HG03342 (cell line): ENCODE measurements around the gene TIMP4.

Source experiments
- ATAC-seq: cut with Tn5 transposase; IDR thresholded peaks from one replicate; pipeline ENCODE4 v1.9.1; 2021; ENCODE audit warnings: mild to moderate bottlenecking, moderate library complexity; ENCODE audit not compliant: unreplicated experiment

Gene TIMP4

DNA sequence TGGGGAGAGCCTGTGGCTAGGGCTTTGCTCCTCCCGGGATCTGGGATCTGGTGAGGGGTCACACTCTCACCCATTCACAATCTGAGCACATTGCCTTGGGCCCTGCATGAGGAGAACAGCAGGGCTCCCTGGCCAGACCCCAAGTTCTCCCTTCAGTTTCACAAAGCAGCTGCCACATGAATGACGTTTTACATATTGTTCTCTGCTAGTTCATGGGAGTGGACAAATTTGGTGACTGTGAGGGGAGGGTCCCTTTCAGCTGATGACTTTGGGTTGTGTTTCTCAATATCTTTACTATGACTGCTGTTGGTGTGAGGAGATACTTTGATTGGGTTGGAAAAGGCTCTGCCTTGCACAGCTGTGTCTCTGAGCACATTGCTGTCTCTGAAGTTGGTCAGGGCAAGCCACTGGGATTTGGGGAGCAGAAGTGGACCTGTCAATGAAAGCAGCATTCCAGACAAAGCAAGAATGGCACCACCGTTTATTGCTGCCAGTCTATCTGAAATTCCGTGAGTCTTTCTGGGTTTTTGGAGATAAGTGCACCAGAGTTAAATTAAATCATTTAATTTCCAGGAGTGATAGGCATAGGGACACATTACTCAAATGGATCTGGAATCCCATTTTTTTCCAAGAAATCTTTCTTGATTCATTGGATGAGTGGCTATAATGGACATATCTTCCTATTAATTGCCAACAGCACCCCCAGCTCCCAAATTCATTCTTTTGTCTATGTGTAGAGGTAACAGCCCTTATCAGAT, 10.3 kb downstream of the TIMP4 start:
- ATAC-seq, result no peak

DNA sequence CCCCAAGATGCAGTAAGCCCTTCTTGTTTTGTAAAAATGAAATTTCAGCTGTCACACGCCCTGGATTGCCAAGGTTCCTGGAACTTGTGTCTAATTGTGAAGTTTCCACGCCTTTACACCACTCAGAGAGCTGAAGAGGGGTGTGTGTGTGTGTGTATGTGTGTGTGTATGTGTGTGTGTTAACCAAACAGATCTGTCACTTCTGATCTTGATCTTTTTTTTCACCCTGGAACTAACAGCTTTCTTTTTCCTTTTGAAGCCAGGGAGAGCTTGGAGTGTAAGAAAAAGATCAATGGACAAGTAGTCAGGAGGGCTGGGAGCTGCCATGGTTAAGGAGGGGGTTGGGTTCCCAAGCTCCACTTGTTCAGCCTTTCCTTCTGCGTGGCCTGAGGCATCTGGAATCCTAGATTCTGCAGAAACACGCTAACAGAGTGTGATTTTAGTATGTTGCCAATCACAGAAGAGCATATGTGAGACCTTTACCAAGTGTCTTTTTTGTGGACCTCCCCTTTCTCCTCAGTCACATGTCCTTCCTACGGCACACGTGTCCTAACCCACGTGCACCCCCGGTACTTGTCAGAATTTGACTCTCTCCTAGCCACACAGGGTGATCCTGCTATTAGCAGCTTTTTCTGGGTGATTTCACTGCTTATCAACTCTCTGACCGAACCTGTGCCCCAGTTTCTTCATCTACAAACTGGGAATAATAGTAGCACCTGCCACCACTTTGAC, 11.5 kb downstream of the TIMP4 start:
- ATAC-seq, result no peak

DNA sequence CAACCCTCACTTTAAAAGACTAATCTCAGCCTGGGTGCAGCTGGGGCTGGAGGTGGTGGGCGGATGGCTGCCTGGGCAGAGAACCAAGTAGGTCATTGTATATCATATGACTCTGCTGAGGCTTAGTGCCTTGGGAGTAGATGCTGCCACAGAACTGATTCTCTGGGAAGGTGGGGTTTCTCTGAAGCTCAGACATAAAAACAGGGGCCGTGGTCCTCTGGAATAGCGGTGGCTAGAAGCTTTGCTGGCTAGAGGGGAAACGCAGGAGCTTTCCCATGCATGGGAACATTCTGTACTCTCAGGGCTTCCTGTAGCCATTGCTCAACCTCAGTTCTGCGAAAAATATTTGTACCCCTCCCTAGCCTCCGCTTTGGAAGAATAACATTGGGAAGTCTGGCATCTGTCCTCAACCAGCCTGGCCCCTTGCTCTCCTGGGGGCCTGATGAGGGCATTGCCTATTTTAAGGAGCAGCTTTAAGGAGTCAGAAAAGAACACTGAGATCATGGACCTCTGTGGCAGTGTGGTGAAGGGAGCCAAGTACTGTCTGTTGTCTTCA, 14.7 kb downstream of the TIMP4 start:
- ATAC-seq, result no peak

DNA sequence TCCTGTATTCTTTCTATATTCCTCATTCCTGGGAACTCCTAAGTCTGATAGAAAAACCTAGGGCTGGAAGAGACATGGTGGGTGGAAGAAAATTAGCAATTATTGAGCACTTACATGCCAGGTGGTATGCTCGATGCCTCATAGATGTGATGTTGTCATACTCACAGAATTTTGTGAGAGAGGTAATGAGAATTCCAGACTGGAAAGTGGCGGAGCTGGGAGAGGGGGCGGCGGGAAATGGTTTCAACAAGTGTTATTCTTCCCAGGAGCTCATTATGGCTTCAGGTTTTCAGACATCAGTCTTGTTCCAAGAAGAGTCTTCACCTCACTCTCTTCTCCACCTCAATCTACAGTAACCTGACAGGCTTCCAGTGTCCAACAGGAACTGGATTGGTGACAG, 16.2 kb downstream of the TIMP4 start:
- no peak for ATAC-seq

DNA sequence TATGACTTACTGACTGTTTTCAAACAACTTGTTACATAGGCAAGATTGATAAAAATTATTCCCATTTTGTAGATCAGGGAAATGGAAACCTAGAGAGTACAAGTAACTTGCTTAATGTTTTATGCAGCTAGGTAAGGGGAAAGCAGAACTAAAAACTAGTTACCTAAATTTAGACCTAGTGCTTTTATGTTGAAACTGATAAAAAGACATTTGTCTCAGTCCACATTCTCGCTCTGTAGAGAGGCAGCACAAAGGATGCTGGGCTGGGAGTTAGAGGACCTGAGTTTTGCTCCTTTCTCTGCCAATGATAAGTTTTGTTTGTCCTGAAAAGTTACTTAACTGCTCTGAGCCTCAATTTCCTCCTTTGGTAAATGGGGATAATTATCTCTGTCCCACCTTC, 17.4 kb downstream of the TIMP4 start:
- ATAC-seq, result no peak

DNA sequence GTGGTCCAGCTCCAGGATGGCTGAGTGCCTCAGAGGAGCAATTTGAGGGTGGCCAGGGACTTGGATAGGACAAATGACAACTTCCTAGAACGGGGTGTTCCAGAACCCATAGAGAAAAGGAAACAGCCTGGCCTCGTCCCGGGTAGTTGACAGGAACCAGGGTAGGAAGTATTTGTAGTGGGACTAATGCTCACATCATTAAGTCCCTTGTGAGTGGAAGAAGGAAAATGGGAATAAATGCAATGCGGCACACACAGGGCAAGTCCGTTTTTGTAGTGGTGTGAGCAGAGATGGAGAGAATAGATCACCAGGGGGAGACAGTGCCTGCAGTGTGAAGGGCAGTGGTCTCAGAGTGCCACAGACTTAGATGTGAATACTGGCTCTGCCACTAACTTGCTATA, 19.6 kb downstream of the TIMP4 start:
- ATAC-seq, result no peak

DNA sequence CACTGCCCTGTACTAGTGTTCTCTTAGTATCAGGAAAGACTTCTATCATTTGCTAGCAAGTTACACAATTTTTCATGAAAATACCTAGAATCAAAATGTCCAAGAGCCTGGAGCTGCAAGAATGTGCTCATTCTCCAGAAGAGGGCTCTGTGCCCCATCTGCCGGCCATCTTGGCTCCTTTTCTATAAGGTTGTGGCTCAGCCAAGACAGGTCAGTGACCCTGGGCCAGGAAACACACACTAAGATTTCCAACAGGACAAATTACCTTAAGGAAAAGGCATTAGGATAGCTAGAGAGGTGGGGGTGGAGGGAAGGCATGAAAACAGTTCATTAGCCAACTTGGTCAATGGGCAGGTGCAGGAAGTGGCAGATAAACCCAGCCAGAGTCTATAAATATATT, 20.7 kb downstream of the TIMP4 start:
- ATAC-seq, result no peak

DNA sequence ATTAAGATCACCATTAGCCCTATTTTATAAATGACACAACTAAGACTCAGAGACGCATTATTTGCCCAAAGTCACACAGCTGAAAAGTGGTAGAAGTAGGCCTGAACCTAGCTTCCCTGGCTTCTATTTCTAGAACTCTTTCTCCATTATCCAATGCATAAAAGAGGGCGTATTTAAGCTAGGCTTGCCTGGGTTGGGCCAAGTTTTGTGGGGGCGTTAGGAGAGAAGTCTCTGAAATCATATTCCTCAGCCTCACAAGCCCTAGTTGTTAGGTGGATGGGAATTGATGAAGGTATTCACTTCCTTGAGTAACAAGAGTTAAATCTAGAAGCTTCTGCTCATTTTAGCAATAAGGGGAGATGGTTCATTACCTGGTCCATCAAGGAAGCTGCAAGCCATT, 22.3 kb downstream of the TIMP4 start:
- no peak for ATAC-seq

DNA sequence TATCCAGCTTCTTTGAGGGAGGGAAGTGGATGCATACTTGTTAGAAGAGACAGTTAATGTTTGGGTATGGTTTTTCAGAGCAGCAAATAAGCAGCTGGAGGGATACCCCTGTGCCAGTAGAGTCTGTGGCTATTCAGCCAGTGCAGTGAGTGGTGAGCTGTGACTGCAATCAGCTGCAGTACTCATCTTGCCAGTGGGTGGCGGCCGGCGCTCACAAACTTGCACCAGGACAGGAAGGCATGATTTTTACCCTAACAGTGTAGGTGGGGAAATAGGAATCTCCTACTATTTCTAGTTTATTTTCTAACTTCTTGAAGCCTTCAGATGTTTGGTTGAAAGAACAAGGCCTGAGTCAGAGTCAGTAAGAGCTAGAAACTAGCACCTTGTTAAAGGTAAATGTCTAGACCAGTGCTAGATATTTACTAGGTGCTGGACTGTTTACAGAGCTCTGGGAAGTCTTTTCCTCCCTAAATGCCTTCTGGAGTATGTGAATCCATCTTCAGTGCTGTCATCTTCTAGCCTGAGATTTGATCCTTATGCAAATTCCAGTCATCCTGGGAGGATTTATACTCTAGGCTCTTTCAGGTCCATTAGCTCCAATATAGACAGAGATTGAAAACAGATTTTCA, 23.6 kb downstream of the TIMP4 start:
- peak; percentile 82 for ATAC-seq

DNA sequence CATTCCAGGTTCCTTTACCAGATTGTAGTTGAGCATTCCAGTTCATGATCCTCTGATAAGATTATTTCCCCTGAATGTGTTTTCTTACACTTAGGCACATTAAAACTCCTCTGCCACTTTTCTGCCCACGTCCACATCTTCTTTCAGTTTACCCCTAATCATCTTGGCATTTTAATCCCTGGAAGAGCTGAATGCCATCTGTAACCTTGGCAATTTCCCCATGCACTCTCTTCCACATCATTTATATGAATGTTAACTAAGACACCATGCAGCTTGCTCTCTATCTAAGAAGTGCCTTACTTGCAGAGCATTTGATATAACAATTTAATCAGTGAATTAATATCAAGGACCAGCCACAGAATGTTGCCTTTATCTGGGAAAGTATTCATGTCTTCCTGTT, 25.8 kb downstream of the TIMP4 start:
- no peak for ATAC-seq

DNA sequence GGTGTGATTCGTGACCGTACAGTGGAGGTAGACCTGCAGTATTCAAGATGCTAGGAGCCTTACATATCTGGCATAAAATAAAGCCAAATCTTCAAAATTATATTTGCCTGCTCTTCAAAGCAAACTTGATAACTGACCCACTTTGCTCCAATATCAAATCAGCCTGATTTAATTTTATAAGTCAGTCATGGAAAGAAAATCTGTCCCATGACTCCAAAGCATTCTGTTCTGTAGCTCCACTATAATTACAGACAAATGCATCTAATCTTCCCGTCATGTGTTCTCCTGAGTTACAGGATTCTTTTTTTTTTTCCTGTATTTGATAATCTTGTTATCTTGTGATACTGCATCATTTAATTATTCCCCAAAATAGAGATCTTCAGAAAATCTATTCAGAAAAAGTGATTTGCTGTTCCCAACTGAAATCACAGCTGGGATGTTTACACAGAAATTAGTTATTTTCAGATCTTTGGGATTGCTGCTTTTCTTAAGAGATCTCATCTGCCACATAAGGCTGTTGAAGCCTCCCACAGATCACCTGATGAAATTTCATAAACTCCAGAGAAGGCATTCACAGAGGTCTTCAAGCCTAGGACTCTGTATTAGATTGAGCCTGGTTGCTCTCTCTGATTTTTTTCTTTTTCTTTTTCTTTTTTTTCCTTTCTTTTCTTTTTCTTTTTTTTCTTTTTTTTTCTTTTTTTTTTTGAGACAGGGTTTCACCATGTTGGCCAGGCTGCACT, 27.2 kb downstream of the TIMP4 start:
- ATAC-seq, result no peak

DNA sequence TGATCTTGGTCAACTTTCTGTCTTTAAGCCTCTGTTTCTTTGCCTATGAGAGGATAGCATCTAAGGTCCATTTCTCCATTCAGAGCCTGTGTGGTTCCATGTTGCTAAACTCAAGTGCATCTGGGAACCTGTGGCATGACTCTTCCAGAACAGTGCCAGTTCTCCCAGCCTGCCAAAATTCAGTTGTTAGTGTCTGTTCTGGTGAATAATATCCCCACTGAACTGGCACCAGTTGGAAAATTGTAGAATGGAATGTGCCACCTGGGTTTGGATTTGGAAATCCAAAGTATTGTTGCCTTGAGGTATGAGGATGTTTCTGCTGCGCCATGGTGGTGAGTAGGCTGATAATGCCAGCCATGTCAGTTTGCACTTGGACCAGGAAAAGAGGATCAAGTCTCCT, 31.3 kb downstream of the TIMP4 start:
- no peak for ATAC-seq

DNA sequence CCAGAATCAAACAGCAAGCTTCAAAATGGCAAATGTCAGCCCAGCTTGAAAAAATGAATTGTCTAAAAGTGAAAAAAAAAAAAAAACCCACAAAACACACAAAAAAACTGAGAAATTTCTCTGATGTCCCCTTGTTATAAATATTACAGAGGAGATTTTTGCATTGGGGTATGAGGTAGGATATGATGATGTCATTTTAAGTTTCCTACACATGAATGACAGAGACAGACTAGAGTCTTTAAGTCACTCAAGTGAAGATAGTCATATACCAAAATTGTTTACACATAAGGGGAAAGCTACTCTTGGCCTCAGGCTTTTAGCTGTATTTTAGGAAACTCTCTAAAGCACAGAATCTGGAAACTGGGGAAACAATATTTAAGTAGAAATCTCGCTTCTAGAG, 32.9 kb downstream of the TIMP4 start:
- no peak for ATAC-seq

DNA sequence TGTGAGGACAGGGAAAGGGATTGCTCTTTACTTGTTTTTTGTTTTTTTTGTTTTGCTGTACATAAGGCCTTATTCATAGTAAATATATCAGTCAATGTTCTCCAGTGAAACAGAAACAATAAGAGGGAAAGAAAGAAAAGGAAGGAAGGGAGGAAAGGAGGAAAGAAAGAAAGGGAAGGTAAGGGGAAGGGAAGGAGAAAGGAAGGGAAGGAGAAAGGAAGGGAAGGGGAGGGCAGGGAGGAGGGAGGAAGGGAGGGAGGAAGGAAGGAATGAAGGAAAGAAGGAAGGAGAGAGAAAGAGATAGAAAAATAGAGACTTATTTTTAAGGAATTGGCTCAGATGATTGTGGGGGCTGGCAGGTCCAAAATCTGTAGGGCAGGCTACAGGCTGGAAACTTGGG, 37.2 kb downstream of the TIMP4 start:
- no peak for ATAC-seq

DNA sequence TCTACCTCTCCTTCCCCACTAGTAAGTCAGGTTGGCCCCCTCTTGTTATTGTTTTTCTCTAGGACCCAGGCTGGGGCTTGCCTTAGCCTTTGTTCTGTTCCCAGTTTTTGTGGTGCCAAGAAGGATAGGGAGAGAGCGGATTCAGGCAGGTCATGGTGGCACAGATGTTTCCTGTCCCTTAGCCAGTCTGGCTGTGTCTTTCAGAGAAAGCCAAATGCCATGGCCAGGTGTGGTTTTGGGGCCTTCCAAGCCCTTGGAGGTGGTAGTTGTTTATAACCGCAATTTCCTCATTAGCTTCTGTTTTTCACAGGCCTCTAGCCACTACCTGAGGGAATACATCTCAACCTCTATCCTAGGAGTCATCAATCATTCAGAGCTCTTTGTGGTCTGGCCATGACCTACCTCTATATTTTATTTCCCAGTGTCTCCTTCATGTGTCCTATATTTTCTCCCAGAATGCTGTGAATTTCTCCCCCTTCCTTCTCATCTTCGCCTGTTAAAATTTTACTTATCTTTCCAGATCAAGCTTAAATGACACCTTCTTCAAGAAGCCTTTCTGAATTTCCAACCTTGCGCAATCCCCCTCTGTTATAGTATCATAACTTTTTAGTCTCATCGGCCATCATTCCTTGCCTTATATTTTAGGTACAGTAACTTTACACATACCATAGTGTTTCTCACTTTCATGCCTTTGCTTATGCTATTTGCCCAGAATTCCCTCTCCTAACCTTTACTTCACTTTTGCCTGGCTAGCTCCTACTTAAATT, 38.2 kb downstream of the TIMP4 start:
- no peak for ATAC-seq

DNA sequence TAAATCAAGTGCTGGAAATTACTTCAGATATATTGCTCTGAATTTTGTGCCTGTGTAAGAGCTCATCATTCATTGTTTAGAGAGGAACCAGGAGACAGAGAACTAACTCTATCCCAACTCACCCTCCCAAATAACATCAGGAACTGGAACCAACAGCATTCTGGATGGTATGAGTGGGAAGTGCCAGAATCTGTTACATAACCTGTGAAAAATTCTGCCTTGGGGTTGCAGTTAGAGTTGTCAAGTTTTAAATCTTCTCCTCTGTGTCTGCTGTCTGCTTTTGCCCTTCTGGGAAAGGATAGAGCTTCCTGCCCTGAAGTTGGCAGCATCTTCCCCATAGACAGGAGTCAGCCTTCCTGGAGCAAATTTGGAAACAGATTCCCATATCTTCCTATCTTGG, 41.2 kb downstream of the TIMP4 start:
- ATAC-seq, result no peak

DNA sequence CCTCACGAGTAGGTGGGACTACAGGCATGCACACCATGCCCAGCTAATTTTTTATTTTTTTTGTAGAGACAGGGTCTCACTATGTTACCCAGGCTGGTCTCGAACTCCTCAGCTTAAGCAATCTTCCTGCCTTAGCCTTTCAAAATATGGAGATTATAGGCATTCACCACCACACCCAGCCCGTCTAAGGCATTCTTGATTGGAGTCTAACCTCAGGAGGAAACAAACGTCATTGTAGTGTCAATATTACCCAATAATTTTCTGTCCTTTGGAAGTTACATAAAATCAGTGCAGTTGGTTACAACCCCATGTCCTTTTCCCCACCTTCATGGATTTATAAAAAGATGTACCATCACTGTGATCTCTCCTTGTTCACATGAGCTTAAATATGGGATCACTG, 41.8 kb downstream of the TIMP4 start:
- ATAC-seq, result no peak

DNA sequence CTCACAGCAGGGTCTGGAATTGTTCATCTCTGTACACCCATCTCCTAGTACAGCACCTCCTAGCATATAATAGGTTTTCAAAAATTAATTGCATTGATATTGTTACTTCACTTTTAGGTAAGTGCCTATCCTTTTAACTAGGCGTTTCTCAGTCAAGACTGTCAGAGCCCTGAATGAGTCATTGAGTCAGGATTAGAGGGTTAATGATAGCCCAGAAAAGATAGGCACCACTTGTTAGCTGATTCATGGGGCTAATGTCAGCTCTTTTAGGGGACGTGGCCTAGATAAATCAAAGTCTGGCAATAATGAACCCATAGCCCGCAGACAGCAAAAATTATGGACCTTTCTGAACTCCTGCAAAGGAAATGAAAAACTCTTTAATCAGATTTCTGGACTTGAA, 42.9 kb downstream of the TIMP4 start:
- ATAC-seq, result no peak

DNA sequence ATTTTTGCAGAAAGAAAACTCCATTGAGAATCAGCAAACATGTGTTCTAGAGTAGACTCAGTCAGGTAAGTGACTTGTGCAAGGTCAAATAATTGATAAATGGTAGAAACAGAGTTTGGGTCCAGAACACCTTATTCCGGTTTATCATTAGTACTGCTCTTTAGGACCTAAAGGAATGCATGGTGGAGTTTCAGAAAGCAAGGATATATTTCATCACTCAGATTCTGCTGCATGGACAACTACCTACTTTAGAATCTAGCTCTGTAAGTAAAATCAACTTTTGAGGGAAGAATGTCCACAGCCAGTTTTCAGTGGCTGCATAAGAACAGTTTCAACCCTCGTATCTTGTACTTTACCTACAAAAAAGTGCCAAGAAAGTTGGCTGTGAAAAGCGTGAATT, 43.6 kb downstream of the TIMP4 start:
- no peak for ATAC-seq

DNA sequence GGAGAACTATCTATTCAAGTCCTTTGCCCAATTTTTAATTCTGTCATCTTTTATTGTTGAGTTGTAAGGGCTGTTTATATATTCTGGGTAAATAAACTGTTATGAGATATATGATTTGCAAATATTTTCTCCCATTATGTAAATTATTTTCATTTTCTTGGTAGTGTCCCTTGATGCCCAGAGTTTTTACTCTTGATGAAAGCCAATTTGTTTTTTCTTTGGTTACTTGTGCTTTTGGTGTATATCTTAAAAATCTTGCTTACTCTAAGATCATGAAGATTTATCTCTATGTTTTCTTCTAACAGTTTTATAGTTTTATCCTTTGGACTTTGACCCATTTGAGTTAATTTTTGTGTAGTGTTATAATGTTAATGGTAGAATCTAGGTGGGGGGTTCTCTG, 44.5 kb downstream of the TIMP4 start:
- no peak for ATAC-seq
